Measurements from ENCODE around the gene MINDY1. TPM values are rescaled to one million over a fixed set of nuclear protein-coding genes. Genes with fewer than 3 reads are reported as not detected.

MINDY1 gene
- total and polyA plus RNA-seq, 5 experiments from 2014 or later: 2.7 to 20.2 (median 12.6) TPM

GRCh38 chr1:150999926-151000325 is 6.8 kb downstream of the MINDY1 start:
- peaks cover 0 to 68% (median 11%) of the 10 kb centered on the region in 3 donors for H3K36me3 Mint-ChIP-seq
- POLR2A ChIA-PET: interaction anchor here (0.6 to 1.0 kb wide), 4 partner anchors 26 to 413 kb away, joined by 3 to 4 read pairs (median 3); no protein-coding TSS in a partner anchor
- DNase-seq: no peak
- peaks cover 18 to 56% (median 42%) of the 10 kb centered on the region in 4 donors for H3K4me1 Mint-ChIP-seq
- peak overlapping the region in 3 of 10 donors; percentile 37 to 82 (median 81) for H3K27ac Mint-ChIP-seq
- H3K4me3 Mint-ChIP-seq: no peak overlapping the region
- no peaks in the 10 kb centered on the region for H3K9me3 Mint-ChIP-seq
- H3K27me3 Mint-ChIP-seq: no peaks in the 10 kb centered on the region
- no peak for ATAC-seq

GRCh38 chr1:150999051-150999674 is 7.5 kb downstream of the MINDY1 start:
- H3K4me1 Mint-ChIP-seq: peaks cover 18 to 50% (median 39%) of the 10 kb centered on the region in 4 donors
- H3K4me3 Mint-ChIP-seq: no peak overlapping the region
- DNase-seq: no peak
- H3K9me3 Mint-ChIP-seq: no peaks in the 10 kb centered on the region
- no peaks in the 10 kb centered on the region for H3K27me3 Mint-ChIP-seq
- H3K36me3 Mint-ChIP-seq: peaks cover 0 to 68% (median 11%) of the 10 kb centered on the region in 3 donors
- H3K27ac Mint-ChIP-seq: peak overlapping the region in 6 of 10 donors; percentile 40 to 87 (median 60)
- ATAC-seq: no peak
- POLR2A ChIA-PET: interaction anchor here (0.6 to 1.0 kb wide), 4 partner anchors 25 to 444 kb away, joined by 3 to 4 read pairs (median 3); no protein-coding TSS in a partner anchor

GRCh38 chr1:150997949-150998348 is 8.8 kb downstream of the MINDY1 start:
- Mint-ChIP-seq H3K4me3 (no peak overlapping the region), H3K27me3 (no peaks in the 10 kb centered on the region), H3K27ac (no peak overlapping the region), H3K4me1 (peaks cover 15 to 40% (median 31%) of the 10 kb centered on the region in 4 donors), H3K36me3 (peaks cover 0 to 68% (median 11%) of the 10 kb centered on the region in 3 donors), H3K9me3 (no peaks in the 10 kb centered on the region)
- POLR2A ChIA-PET: interaction anchor here (1.0 to 1.6 kb wide), 3 partner anchors 9 to 159 kb away, joined by 3 to 5 read pairs (median 4); partner anchors contain the start of genes CERS2, MINDY1 and TNFAIP8L2
- ATAC-seq: no peak
- DNase-seq: no peak

GRCh38 chr1:150997126-150997872 is 9.4 kb downstream of the MINDY1 start:
- ATAC-seq: no peak
- no peak overlapping the region for H3K27ac Mint-ChIP-seq

GRCh38 chr1:150995896-150996295 is 10.8 kb downstream of the MINDY1 start:
- H3K27me3 Mint-ChIP-seq: no peaks in the 10 kb centered on the region
- peaks cover 0 to 51% (median under 1%) of the 10 kb centered on the region in 3 donors for H3K36me3 Mint-ChIP-seq
- H3K4me3 Mint-ChIP-seq: peak overlapping the region in 1 of 10 donors; percentile 48
- H3K4me1 Mint-ChIP-seq: peaks cover 1 to 19% (median 13%) of the 10 kb centered on the region in 4 donors
- ATAC-seq (peak in 1 of 2 donors; percentile 47), DNase-seq (peak in 2 of 10 donors; percentile 41 to 58)
- POLR2A ChIA-PET: interaction anchor here (0.7 to 1.6 kb wide), 8 partner anchors 9 to 259 kb away, joined by 3 to 9 read pairs (median 4); partner anchors contain the start of genes MINDY1 and PSMD4
- peak overlapping the region in 8 of 10 donors; percentile 13 to 86 (median 66) for H3K27ac Mint-ChIP-seq
- no peaks in the 10 kb centered on the region for H3K9me3 Mint-ChIP-seq

More at GRCh38 chr1:150997126-150997872, 9.4 kb downstream of the MINDY1 start:
- Mint-ChIP-seq H3K4me1 (peaks cover 9 to 33% (median 24%) of the 10 kb centered on the region in 4 donors), H3K9me3 (no peaks in the 10 kb centered on the region), H3K36me3 (peaks cover 0 to 64% (median 11%) of the 10 kb centered on the region in 3 donors), H3K4me3 (peak overlapping the region in 1 of 10 donors; percentile 12), H3K27me3 (no peaks in the 10 kb centered on the region)
- POLR2A ChIA-PET: interaction anchor here (1.0 to 1.6 kb wide), 3 partner anchors 9 to 159 kb away, joined by 3 to 5 read pairs (median 4); partner anchors contain the start of genes CERS2, MINDY1 and TNFAIP8L2
- no peak for DNase-seq

GRCh38 chr1:150995460-150995859 is 11.2 kb downstream of the MINDY1 start:
- POLR2A ChIA-PET: interaction anchor here (0.7 to 1.6 kb wide), 5 partner anchors 9 to 259 kb away, joined by 3 to 9 read pairs (median 4); partner anchors contain the start of genes MINDY1 and PSMD4
- DNase-seq (no peak), ATAC-seq (no peak)
- Mint-ChIP-seq H3K36me3 (peaks cover 0 to 47% (median 0%) of the 10 kb centered on the region in 3 donors), H3K27me3 (no peaks in the 10 kb centered on the region), H3K27ac (peak overlapping the region in 5 of 10 donors; percentile 11 to 86 (median 29)), H3K4me1 (peaks cover 1 to 15% (median 8%) of the 10 kb centered on the region in 4 donors), H3K4me3 (no peak overlapping the region), H3K9me3 (no peaks in the 10 kb centered on the region)

- Mint-ChIP-seq H3K9me3 (no peaks in the 10 kb centered on the region), H3K27ac (peak overlapping the region in 5 of 10 donors; percentile 45 to 87 (median 69)), H3K4me3 (no peak overlapping the region)
These were observed 12.5 kb downstream of the MINDY1 start for GRCh38 chr1:150994248-150994647.

GRCh38 chr1:150992626-150993025 is 14.1 kb downstream of the MINDY1 start:
- no peak for DNase-seq
- POLR2A ChIA-PET: no interaction called here
- Mint-ChIP-seq H3K27ac (peak overlapping the region in 2 of 10 donors; percentile 46 to 52), H3K9me3 (no peaks in the 10 kb centered on the region), H3K27me3 (no peaks in the 10 kb centered on the region), H3K4me1 (peaks cover 2 to 11% (median 9%) of the 10 kb centered on the region in 4 donors), H3K4me3 (no peak overlapping the region), H3K36me3 (peaks cover 0 to 20% (median 0%) of the 10 kb centered on the region in 3 donors)
- ATAC-seq: no peak

More at GRCh38 chr1:150994248-150994647, 12.5 kb downstream of the MINDY1 start:
- no peak for DNase-seq
- H3K27me3 Mint-ChIP-seq: no peaks in the 10 kb centered on the region
- H3K36me3 Mint-ChIP-seq: peaks cover 0 to 36% (median 0%) of the 10 kb centered on the region in 3 donors
- POLR2A ChIA-PET: interaction anchor here (0.6 to 1.5 kb wide), 2 partner anchors 20 to 36 kb away, joined by 3 to 5 read pairs; partner anchors contain the start of gene CERS2
- no peak for ATAC-seq
- peaks cover 0 to 11% (median 4%) of the 10 kb centered on the region in 4 donors for H3K4me1 Mint-ChIP-seq

GRCh38 chr1:150987924-150988323 is 18.8 kb downstream of the MINDY1 start:
- peaks cover 0 to 11% (median 5%) of the 10 kb centered on the region in 4 donors for H3K4me1 Mint-ChIP-seq
- H3K27ac Mint-ChIP-seq: peak overlapping the region in 4 of 10 donors; percentile 2 to 79 (median 48)
- H3K36me3 Mint-ChIP-seq: no peaks in the 10 kb centered on the region
- H3K27me3 Mint-ChIP-seq: no peaks in the 10 kb centered on the region
- H3K4me3 Mint-ChIP-seq: no peak overlapping the region
- POLR2A ChIA-PET: interaction anchor here (1.5 kb wide), 1 partner anchor 16 kb away, joined by 7 read pairs; no protein-coding TSS in a partner anchor
- DNase-seq (no peak), ATAC-seq (no peak)
- no peaks in the 10 kb centered on the region for H3K9me3 Mint-ChIP-seq

- Mint-ChIP-seq H3K9me3 (no peaks in the 10 kb centered on the region), H3K27me3 (no peaks in the 10 kb centered on the region), H3K4me3 (no peak overlapping the region), H3K4me1 (peaks cover 0 to 11% (median 5%) of the 10 kb centered on the region in 4 donors), H3K36me3 (no peaks in the 10 kb centered on the region), H3K27ac (no peak overlapping the region)
- DNase-seq: no peak
- POLR2A ChIA-PET: interaction anchor here (1.4 kb wide), 1 partner anchor 11 kb away, joined by 4 read pairs; no protein-coding TSS in a partner anchor
- no peak for ATAC-seq
These were observed 21.4 kb downstream of the MINDY1 start for GRCh38 chr1:150985179-150985825.

GRCh38 chr1:150981805-150982712 is 24.6 kb downstream of the MINDY1 start, which contains the start of gene ANXA9:
TSS of gene ANXA9 (plus strand) at chr1:150982292. CDS start at chr1:150983106, 814 bp downstream.
- no peaks in the 10 kb centered on the region for H3K9me3 Mint-ChIP-seq
- DNase-seq (no peak), ATAC-seq (no peak)
- H3K4me1 Mint-ChIP-seq: peaks cover 8 to 26% (median 24%) of the 10 kb centered on the region in 4 donors
- no peak within 1 kb of the TSS for H3K4me3 Mint-ChIP-seq
- H3K27ac Mint-ChIP-seq: peak within 1 kb of the TSS in 2 of 10 donors; percentile 8 to 27
- H3K27me3 Mint-ChIP-seq: no peaks in the 10 kb centered on the region
- H3K36me3 Mint-ChIP-seq: no peaks in the 10 kb centered on the region
- POLR2A ChIA-PET: interaction anchor here (0.6 to 4.9 kb wide), 4 partner anchors 8 to 88 kb away, joined by 3 to 22 read pairs (median 6); partner anchors contain the start of genes CERS2 and MINDY1
